Measurements from ENCODE around the gene S100A2. TPM values are rescaled to one million over a fixed set of nuclear protein-coding genes. Genes with fewer than 3 reads are reported as not detected.
A peak's percentile ranks its signal among the peaks of the same experiment; 100 is the strongest.
"Not testable (repeated sequence)": the region's sequence is repeated elsewhere in the genome, so short reads cannot be mapped to it uniquely, and the experiment has no call there.

S100A2 gene
- total RNA-seq, 1 experiment from 2014 or later = 0.24 TPM

DNA sequence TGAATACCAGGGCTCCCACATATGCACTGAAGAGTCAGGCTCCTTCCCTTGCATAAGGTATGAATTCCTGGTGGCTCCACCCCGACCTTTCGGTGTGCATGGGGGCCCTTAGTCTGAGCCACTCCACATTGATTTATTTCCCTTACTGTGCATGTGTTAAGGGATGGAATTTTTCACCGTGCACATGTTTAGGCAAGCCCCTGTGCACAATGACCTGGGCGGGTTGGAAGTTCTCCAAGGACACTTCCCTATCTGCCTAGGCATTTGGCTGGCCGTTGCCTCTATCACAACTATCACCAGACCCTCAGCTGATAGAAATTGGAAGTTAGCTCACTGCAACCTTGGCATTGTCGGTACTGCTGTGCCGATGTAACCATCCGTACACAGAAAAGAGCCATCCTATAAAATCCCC is 39.5 kb downstream of the S100A2 start:
- DNase-seq (ENCODE audit: low read depth, low spot score) = no peak
- in situ Hi-C loops (cut with HindIII; ENCODE audit: low pct_unique_long_range_greater_than_20kb, low sequenced_read_pairs) = no loop called here

DNA sequence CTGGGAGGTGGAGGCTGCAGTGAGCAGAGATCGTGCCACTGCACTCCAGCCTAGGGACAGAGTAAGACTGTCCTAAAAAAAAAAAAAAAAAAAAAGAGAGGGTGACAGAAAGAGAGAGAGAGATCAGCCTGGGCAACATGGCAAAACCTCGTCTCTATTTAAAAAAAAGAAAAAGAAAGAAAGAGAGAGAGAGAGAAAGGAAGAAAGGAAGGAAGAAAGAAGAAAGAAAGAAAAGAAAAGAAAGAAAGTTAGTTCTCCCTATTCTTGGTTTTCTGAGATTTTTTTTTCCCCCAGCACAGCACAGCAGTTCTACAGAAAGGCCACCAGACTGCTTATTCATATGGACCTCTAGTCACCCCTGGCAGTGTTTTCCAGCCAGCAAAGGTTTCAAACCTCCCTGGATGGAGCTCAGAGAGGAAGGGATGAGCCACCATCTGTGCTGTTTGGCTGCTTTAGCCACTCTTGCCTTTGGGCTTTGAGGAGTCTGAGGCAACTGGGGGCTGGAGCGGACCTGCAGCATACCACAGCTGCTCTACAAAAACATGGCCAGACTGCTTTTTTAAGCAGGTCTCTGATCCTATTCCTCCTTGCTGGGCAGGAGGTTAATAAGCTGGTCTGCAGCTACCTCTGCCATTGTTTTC is 40.4 kb downstream of the S100A2 start:
- in situ Hi-C loops (cut with HindIII; ENCODE audit: low pct_unique_long_range_greater_than_20kb, low sequenced_read_pairs) = no loop called here
- no peak for DNase-seq (ENCODE audit: low read depth, low spot score)

DNA sequence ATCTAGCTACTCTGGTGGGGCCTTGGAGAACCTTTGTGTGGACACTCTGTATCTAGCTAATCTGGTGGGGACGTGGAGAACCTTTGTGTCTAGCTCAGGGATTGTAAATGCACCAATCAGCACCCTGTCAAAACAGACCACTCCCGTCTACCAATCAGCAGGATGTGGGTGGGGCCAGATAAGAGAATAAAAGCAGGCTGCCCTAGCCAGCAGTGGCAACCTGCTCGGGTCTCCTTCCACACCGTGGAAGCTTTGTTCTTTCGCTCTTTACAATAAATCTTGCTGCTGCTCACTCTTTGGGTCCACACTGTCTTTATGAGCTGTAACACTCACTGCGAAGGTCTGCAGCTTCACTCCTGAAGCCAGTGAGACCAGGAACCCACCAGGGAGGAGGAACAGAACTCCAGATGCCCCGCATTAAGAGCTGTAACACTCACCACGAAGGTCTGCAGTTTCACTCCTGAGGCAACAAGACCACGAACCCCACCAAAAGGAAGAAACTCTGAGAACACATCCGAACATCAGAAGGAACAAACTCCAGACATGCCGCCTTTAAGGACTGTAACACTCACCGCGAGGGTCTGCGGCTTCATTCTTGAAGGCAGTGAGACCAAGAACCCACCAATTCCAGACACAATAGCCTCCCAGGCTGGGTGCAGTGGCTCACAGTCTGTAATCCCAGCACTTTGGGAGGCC is 43.1 kb downstream of the S100A2 start:
- DNase-seq (ENCODE audit: low read depth, low spot score); in situ Hi-C loops (cut with HindIII; ENCODE audit: low pct_unique_long_range_greater_than_20kb, low sequenced_read_pairs): not testable (repeated sequence)

DNA sequence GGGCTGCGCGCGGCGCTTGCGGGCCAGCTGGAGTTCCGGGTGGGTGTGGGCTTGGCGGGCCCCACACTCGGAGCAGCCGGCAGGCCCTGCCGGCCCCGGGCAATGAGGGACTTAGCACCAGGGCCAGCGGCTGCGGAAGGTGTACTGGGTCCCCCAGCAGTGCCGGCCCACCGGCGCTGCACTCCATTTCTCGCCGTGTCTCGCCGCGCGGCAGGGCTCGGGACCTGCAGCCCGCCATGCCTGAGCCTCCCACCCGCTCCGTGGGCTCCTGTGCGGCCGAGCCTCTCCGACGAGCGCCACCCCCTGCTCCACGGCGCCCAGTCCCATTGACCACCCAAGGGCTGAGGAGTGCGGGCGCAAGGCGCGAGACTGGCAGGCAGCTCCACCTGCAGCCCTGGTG is 43.8 kb downstream of the S100A2 start:
- in situ Hi-C loops (cut with HindIII; ENCODE audit: low pct_unique_long_range_greater_than_20kb, low sequenced_read_pairs); DNase-seq (ENCODE audit: low read depth, low spot score): not testable (repeated sequence)

DNA sequence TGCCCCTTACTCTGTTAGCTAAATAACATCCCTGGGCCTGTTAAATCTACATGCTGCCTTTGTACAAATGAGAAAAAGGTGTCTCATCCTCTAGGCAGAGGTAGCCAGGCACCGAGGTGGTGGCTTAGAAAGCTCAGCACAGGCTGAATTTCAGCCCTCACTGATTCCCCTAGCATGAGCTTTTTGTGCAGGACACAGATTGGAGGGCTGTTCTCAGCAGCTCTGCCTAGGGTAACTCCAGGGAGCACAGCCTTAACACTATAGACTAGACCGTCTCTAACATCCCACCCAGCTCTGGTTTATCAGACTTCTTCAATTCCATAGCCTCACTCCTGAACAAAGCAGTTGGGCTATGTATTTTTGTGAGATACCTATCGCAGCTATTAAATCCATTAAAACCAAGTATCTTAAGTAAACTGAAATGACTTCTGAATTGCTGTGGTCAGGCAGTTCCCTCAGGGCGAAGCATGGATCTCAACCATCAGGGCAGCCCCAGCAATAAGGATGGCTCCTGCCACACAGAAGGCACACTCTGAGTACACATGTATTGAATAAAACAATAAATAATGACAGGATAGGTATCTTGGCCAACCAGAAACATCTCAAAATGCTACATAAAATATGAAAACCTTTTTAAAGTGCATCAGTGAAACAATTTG is 44.7 kb downstream of the S100A2 start:
- in situ Hi-C loops (cut with HindIII; ENCODE audit: low pct_unique_long_range_greater_than_20kb, low sequenced_read_pairs) = no loop called here
- no peak for DNase-seq (ENCODE audit: low read depth, low spot score)

DNA sequence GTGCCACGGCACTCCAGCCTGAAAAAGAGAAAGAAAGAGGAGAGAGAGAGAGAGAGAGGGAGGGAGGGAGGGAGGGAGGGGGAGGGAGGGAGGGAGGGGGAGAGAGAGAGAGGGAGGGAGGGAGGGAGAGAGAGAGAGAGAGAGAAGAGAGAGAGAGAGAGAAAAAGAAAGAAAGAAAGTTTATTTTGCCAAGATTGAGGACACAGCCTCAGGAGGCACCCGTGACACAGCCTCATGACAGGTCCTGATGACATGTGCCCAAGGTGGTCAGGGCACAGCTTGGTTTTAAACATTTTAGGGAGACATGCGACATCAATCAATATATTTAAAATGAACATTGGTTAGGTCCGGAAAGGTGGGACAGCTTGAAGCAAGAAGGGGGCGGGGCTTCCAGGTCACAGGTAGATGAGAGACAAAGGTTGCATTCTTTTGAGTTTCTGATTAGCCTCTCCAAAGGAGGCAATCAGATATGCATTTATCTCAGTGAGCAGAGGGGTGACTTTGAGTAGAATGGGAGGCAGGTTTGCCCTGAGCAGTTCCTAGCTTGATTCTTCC is 45.4 kb downstream of the S100A2 start:
- in situ Hi-C loops (cut with HindIII; ENCODE audit: low pct_unique_long_range_greater_than_20kb, low sequenced_read_pairs); DNase-seq (ENCODE audit: low read depth, low spot score): not testable (repeated sequence)

DNA sequence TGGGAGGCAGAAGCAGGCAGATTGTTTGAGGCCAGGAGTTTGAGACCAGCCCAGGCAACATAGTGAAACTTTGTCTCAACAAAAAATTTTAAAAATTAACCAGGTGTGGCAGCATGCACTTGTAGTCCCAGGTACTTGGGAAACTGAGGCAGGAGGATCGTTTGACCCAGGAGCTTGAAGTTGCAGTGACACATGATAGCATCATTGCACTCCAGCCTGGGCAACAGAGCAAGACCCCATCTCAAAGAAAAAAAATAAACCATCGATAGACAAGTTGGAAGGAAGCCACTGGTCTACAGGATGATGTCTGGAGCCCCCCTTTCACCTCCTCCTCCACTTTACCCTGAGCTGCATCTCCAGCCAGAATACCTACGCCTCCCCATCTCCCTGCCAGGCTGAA is 46.4 kb downstream of the S100A2 start:
- in situ Hi-C loops (cut with HindIII; ENCODE audit: low pct_unique_long_range_greater_than_20kb, low sequenced_read_pairs) = no loop called here

DNA sequence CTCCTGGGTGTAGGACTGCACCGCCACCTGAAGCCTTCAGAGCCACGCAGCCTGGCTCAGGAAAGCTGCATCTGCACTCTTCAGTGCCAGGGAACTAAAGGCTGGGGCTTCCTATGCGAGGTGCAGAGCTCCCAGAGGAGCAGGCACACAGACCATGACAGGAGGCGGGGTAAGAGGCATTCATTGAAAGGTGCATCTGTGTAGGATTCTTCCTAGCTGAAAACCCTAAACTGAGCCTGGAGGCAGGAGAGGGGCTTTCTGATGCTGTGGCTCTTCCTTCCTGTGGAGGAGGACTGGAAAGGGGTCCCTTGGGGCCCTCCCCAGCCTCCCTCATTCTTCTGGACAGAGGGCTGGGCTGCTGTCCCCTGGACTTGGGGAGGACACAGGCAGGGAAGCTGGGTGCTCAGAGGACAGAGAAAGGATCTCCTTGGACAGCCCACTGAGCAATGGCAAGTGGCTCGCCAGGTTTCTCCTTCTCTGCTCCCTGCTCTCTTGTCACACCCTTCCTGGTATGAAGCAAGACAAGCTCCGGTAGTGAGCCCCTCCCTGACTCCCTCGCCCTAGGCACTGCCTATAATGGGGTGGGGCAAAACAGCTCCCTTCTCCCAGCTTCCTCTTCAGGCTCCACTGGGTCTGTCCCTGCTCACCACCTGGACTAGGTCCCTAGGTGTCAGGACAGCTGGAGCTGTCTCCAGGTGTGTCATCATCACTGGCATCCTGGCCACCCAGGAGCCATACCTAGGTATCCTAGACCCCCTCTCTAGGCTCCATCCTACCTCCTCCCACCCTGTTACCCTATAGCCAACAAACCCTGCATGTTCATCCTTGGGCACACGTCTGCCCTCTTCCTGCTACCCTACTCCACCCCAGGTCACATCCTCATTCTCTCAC is 49.9 kb downstream of the S100A2 start:
- DNase-seq (ENCODE audit: low read depth, low spot score) = no peak
- in situ Hi-C loops (cut with HindIII; ENCODE audit: low pct_unique_long_range_greater_than_20kb, low sequenced_read_pairs) = no loop called here

More for the DNA sequence above, 46.4 kb downstream of the S100A2 start:
- no peak for DNase-seq (ENCODE audit: low read depth, low spot score)

DNA sequence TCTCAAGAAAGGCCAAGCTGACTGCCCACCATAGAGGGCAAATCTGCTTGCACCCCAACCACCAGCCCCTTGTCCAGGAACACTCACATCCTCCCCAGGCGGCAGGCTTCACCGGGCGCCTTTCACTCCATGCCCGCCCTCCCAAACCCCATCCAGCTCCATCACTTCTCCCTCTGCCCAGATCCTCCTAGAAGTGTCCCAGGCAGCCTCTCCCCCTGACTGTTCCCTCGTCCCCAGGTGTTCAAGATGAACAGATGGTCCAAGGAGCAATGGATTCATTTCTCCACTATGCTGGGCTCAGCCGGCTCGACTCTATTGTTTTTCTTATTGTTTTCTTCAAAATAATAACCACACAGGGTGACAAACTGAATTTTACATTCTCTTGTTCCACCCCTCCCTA is 52.0 kb downstream of the S100A2 start:
- in situ Hi-C loops (cut with HindIII; ENCODE audit: low pct_unique_long_range_greater_than_20kb, low sequenced_read_pairs) = no loop called here

DNA sequence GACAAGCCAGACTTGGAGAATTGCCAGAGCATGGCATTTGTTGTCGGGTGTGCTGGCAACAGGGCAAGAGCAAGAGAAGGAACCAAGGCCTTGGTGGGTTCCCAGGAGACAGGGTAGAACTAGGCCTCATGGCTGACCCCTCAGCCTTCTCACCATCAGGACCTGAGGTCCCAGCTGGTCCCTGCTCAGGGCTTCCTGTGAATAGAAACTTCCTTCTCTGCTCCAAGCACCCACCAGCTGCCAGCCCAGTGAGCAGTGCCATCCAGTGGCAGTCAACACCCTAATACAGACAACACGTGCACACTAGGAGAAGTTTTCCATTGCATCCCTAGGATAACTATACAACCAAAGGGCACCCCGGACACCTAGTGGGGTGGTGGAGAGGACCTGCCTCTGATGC is 52.6 kb downstream of the S100A2 start:
- in situ Hi-C loops (cut with HindIII; ENCODE audit: low pct_unique_long_range_greater_than_20kb, low sequenced_read_pairs) = no loop called here
- peak; percentile 55 for DNase-seq (ENCODE audit: low read depth, low spot score)

More for the DNA sequence above, 52.0 kb downstream of the S100A2 start:
- DNase-seq (ENCODE audit: low read depth, low spot score) = no peak

Other genes starting within 250 kb of the S100A2 start
- not detected in 2 replicates for gene PGLYRP4, start 217.0 kb downstream of the S100A2 start, total RNA-seq (2014; rRNA removed; shearing (Covaris generic))
- gene S100A9, start 208.0 kb downstream of the S100A2 start, total RNA-seq (2014; rRNA removed; shearing (Covaris generic)) = not detected in 2 replicates
- gene S100A12, start 190.2 kb downstream of the S100A2 start, total RNA-seq (2014; rRNA removed; shearing (Covaris generic)) = not detected in 2 replicates
- not detected in 2 replicates for gene S100A8, start 174.8 kb downstream of the S100A2 start, total RNA-seq (2014; rRNA removed; shearing (Covaris generic))
- gene S100A7A, start 149.3 kb downstream of the S100A2 start, total RNA-seq (2014; rRNA removed; shearing (Covaris generic)) = not detected in 2 replicates
- not detected in 2 replicates for gene S100A7, start 105.2 kb downstream of the S100A2 start, total RNA-seq (2014; rRNA removed; shearing (Covaris generic))
- gene S100A6, start 29.9 kb downstream of the S100A2 start, total RNA-seq (2014; rRNA removed; shearing (Covaris generic)) = 185 and 198 TPM in 2 replicates
- not detected in 2 replicates for gene S100A5, start 24.9 kb downstream of the S100A2 start, total RNA-seq (2014; rRNA removed; shearing (Covaris generic))
- 0.51 TPM in 1 of 2 replicates, not detected in the other for gene S100A4, start 20.0 kb downstream of the S100A2 start, total RNA-seq (2014; rRNA removed; shearing (Covaris generic))
- 0.63 TPM in 1 of 2 replicates, not detected in the other for gene S100A3, start 16.6 kb downstream of the S100A2 start, total RNA-seq (2014; rRNA removed; shearing (Covaris generic))
- gene S100A16, start 47.3 kb upstream of the S100A2 start, total RNA-seq (2014; rRNA removed; shearing (Covaris generic)) = 36.5 and 37.8 TPM in 2 replicates
- gene S100A14, start 50.5 kb upstream of the S100A2 start, total RNA-seq (2014; rRNA removed; shearing (Covaris generic)) = not detected in 2 replicates
- gene S100A13, start 61.7 kb upstream of the S100A2 start, total RNA-seq (2014; rRNA removed; shearing (Covaris generic)) = 247 and 266 TPM in 2 replicates
- gene S100A1, start 62.6 kb upstream of the S100A2 start, total RNA-seq (2014; rRNA removed; shearing (Covaris generic)) = 563 and 586 TPM in 2 replicates
- gene CHTOP, start 68.2 kb upstream of the S100A2 start, total RNA-seq (2014; rRNA removed; shearing (Covaris generic)) = 59.3 and 62.0 TPM in 2 replicates
- 91.1 and 101 TPM in 2 replicates for gene SNAPIN, start 92.9 kb upstream of the S100A2 start, total RNA-seq (2014; rRNA removed; shearing (Covaris generic))
- 415 and 443 TPM in 2 replicates for gene ILF2, start 105.1 kb upstream of the S100A2 start, total RNA-seq (2014; rRNA removed; shearing (Covaris generic))
- not detected in 2 replicates for gene NPR1, start 112.8 kb upstream of the S100A2 start, total RNA-seq (2014; rRNA removed; shearing (Covaris generic))
- gene INTS3, start 162.2 kb upstream of the S100A2 start, total RNA-seq (2014; rRNA removed; shearing (Covaris generic)) = 63.2 and 77.5 TPM in 2 replicates
- 174 and 184 TPM in 2 replicates for gene SLC27A3, start 209.6 kb upstream of the S100A2 start, total RNA-seq (2014; rRNA removed; shearing (Covaris generic))

Measured in SK-MEL-5 (cell line).